RWPE2 (cell line): ENCODE results near the gene PRIM1.
"Not testable (repeated sequence)": the region's sequence is repeated elsewhere in the genome, so short reads cannot be mapped to it uniquely, and the experiment has no call there.

Experiments
- ATAC-seq: fragments of 200-7000 bp; cut with Tn5 transposase; 3 replicates; pipeline ENCODE4 v1.9.1; 2021; ENCODE audit warnings: low read depth
- DNase-seq: peaks from one replicate; pipeline ENCODE4 v3.0.0-alpha.2; 2020; ENCODE audit warnings: low spot score
- H3K27ac ChIP-seq: fragments of 450-650 bp; 2 replicates; pipeline ENCODE4 v1.5.1; 2017; ENCODE audit warnings: mild to moderate bottlenecking; ENCODE audit not compliant: poor library complexity, severe bottlenecking
- H3K27me3 ChIP-seq: fragments of 250-450 bp; sonication (Bioruptor Pico); 2 replicates; pipeline ENCODE4 v1.5.1; 2021; ENCODE audit warnings: mild to moderate bottlenecking, moderate library complexity; ENCODE audit not compliant: insufficient read depth, poor library complexity, severe bottlenecking
- H3K36me3 ChIP-seq: fragments of 250-450 bp; sonication (Bioruptor Pico); 2 replicates; pipeline ENCODE4 v1.5.1; 2020; ENCODE audit warnings: low read depth, mild to moderate bottlenecking, moderate library complexity
- H3K4me1 ChIP-seq: fragments of 250-450 bp; sonication (Bioruptor Pico); 2 replicates; pipeline ENCODE4 v1.5.1; 2021; ENCODE audit warnings: mild to moderate bottlenecking, moderate library complexity; ENCODE audit not compliant: insufficient read depth, poor library complexity, severe bottlenecking
- H3K4me3 ChIP-seq: fragments of 250-450 bp; sonication (Bioruptor Pico); 2 replicates; pipeline ENCODE4 v1.5.1; 2021; ENCODE audit warnings: mild to moderate bottlenecking, moderate library complexity; ENCODE audit not compliant: severe bottlenecking
- H3K9me3 ChIP-seq: fragments of 250-450 bp; sonication (Bioruptor Pico); 2 replicates; pipeline ENCODE4 v1.5.1; 2021; ENCODE audit warnings: mild to moderate bottlenecking, moderate library complexity; ENCODE audit not compliant: severe bottlenecking
- CTCF ChIP-seq: fragments of 450-650 bp; IDR thresholded peaks from one replicate; pipeline ENCODE4 v1.5.1; 2017; ENCODE audit warnings: mild to moderate bottlenecking, moderate library complexity; ENCODE audit not compliant: poor library complexity, severe bottlenecking

The PRIM1 gene

GRCh38 chr12:56792678-56793077 lies 40.6 kb upstream of the PRIM1 start:
- Histone ChIP-seq H3K4me1 (no peaks in the 10 kb centered on the region), H3K27me3 (no peaks in the 10 kb centered on the region), H3K36me3 (no peaks in the 10 kb centered on the region), H3K27ac (no peak overlapping the region), H3K4me3 (no peak overlapping the region), H3K9me3 (no peaks in the 10 kb centered on the region)
- TF ChIP-seq CTCF, result no peak
- no peak for ATAC-seq
- no peak for DNase-seq

- H3K4me1 ChIP-seq, H3K27ac ChIP-seq, H3K27me3 ChIP-seq, ATAC-seq, H3K4me3 ChIP-seq, H3K9me3 ChIP-seq, DNase-seq, H3K36me3 ChIP-seq: not testable (repeated sequence)
These were observed 37.3 kb upstream of the PRIM1 start for GRCh38 chr12:56789429-56789828.

GRCh38 chr12:56787498-56787897 lies 35.4 kb upstream of the PRIM1 start:
- TF ChIP-seq CTCF, result no peak
- Histone ChIP-seq H3K4me3 (no peak overlapping the region), H3K36me3 (no peaks in the 10 kb centered on the region), H3K27me3 (no peaks in the 10 kb centered on the region), H3K9me3 (no peaks in the 10 kb centered on the region), H3K4me1 (no peaks in the 10 kb centered on the region), H3K27ac (no peak overlapping the region)
- DNase-seq (no peak), ATAC-seq (no peak)

- H3K27ac ChIP-seq, result no peak overlapping the region
- H3K36me3 ChIP-seq, result no peaks in the 10 kb centered on the region
- no peak overlapping the region for H3K4me3 ChIP-seq
- H3K27me3 ChIP-seq, result no peaks in the 10 kb centered on the region
- DNase-seq, result no peak
- ATAC-seq, result no peak
- no peaks in the 10 kb centered on the region for H3K4me1 ChIP-seq
- no peaks in the 10 kb centered on the region for H3K9me3 ChIP-seq
- no peak for TF ChIP-seq CTCF
These were observed 33.8 kb upstream of the PRIM1 start for GRCh38 chr12:56785874-56786273.

GRCh38 chr12:56785141-56785865 lies 33.2 kb upstream of the PRIM1 start:
- ATAC-seq, result no peak

More at GRCh38 chr12:56785141-56785865, 33.2 kb upstream of the PRIM1 start:
- no peak for DNase-seq
- Histone ChIP-seq H3K4me3 (no peak overlapping the region), H3K4me1 (peaks cover 3% of the 10 kb centered on the region), H3K36me3 (no peaks in the 10 kb centered on the region), H3K9me3 (no peaks in the 10 kb centered on the region), H3K27ac (no peak overlapping the region), H3K27me3 (no peaks in the 10 kb centered on the region)
- TF ChIP-seq CTCF, result no peak
